HK-2 (cell line): ENCODE measurements around the gene SCN8A.
A peak's percentile ranks its signal among the peaks of the same experiment; 100 is the strongest.
"Not testable (repeated sequence)": the region's sequence is repeated elsewhere in the genome, so short reads cannot be mapped to it uniquely, and the experiment has no call there.

Experiments used
- DNase-seq: peaks from one replicate; pipeline ENCODE4 v3.0.0-alpha.2; 2018; ENCODE audit not compliant: unreplicated experiment

The SCN8A gene

DNA sequence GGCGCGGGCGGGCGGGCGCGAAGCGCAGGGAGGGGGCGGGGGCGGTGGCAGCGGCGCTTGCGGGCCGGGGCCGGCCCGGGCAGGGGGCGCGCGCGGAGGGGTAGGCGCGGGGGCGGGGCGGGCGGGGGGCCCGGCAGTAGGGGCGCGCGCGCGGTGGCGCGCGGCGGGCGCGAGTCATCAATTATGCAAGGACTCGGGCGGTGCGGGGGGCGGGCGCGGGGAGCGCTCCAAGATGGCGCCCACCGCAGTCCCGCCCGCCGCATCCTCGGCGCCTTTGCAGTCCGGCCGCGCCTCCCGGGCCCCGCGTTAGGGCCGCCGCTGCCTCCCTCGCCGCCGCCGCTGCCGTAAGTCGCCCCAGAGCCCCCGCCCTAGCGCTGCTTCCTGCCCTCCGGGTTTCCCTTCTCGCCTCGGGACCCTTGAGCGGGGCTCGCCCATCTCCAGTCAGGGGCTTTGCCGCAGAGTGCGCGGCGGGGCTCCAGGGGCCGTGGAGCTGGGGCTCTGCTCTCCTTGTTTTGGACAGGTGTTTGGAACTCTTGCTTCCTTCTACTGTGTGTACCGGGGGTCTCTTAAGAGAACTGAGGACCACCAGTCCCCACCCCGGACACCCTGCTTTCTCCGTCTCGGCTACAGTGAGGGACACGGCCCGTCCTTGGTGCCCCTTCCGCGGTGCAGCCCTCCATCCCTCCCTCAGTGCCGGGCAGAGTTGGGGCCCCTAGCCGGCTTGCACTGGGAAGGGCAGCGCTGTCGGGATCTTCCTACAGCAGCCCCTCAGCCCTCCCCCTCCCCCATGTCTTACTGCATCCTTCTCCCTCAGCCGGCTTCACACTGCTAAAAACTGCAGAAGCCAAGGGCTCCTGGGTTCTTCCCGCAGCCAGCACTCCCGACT, at the start of gene SCN8A:
TSS of gene SCN8A (plus strand) at position 218 of the 886 bp plus-strand sequence. CDS start 71,585 bp downstream, outside the sequence.
- DNase-seq, result peak; percentile 57

DNA sequence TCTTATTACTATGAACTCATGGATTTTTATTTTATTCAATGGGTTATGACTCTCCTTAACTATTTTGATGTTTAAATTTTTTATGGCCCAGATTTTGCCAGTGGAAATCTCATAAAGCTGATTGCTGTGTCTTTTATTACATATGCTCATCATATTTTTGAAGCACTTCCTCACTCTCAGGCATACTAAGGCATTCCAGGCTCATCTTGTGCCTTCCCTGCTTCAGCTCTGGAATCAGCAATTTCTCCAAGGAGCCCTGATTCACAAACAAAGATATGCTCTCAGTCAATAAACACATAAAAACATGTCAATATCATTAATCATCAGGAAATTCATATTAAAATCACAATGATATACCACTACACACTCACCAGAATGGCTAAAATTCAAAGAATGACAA, 44.9 kb upstream of the SCN8A start:
- DNase-seq, result no peak

DNA sequence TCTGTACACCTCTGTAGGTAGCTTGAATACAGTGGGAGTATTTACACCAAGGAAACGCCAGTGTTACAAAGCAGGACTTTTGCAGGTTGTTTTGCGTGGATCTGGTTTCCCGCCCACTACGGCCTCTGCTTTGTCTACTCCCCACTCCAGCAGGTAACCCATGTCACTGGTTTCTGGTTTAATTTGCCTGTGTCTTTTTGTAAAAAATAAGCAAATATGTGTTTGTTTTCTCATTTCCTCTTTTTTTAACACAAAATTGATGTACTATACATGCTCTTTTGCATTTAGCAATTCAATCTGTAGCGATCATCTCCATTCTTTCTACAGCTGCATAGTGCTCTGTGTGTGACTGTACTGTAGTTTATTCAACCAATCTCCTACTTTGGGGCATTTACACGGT, 43.4 kb upstream of the SCN8A start:
- DNase-seq, result no peak

DNA sequence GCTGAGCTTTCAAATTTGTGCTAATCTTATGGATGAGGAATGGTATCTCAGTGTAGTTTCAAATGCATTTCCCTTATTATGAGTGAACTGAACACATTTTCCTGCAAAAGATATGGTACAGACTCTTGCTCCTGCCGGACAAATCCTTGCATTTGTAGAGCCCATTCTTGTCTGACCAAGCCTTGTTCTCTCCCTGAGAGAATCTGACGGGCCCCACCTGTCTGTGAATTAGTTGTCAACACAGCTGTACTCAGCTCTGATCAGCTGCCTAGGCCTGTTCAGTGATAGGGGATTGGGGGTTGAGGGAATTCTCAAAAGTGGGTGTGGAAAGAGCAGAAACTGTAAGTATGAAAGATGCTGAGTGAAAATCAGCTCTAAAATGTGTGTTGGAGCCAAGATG, 42.8 kb upstream of the SCN8A start:
- DNase-seq, result no peak

DNA sequence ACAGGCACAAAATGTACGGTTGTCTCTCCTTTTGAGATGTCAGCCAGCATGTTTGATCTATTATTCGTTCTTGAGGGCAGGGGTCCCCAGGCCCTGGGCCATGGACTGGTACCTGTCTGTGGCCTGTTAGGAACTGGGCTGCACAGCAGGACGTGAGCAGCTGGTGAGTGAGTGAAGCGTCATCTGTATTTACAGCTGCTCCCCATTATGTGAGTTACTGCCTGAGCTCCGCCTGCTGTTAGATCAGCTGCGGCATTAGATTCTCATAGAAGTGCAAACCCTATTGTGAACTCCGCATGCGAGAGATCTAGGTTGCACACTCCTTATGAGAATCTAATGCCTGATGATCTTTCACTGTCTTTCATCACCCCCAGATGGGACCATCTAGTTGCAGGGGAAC, 41.4 kb upstream of the SCN8A start:
- DNase-seq, result no peak

DNA sequence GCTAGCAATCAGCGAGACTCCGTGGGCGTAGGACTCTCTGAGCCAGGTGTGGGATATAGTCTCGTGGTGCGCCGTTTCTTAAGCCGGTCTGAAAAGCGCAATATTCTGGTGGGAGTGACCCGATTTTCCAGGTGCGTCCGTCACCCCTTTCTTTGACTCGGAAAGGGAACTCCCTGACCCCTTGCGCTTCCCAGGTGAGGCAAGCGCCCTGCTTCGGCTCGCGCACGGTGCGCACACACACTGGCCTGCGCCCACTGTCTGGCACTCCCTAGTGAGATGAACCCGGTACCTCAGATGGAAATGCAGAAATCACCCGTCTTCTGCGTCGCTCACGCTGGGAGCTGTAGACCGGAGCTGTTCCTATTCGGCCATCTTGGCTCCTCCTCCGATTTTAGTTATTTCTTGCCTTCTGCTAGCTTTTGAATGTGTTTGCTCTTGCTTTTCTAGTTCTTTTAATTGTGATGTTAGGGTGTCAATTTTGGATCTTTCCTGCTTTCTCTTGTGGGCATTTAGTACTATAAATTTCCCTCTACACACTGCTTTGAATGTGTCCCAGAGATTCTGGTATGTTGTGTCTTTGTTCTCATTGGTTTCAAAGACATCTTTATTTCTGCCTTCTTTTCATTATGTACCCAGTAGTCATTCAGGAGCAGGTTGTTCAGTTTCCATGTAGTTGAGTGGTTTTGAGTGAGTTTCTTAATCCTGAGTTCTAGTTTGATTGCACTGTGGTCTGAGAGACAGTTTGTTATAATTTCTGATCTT, 22.6 kb upstream of the SCN8A start:
- DNase-seq, result not testable (repeated sequence)

DNA sequence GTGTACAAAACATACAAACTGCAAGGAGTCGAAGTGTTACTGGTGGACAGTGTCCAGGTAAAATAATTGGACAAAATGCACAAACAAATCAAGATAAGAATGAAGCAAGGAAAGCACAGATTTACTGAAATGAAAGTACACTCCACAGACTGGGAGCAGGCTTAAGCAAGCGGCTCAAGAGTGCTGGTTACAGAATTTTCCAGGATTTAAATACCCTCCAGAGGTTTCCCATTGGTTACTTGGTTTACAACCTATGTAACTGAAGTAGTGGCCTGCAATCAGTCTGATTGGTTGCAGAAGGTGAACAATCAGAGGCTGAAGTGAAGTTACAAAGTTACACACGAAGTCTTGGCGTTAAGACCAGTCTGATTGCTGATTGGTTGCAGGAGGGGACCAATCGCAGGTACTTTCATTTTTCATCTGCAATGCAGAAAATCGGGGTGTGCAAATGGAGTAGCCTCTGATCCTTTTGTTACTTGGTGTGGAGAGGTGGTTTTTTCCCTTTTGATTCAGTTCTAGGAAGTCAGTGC, 11.6 kb upstream of the SCN8A start:
- DNase-seq, result no peak

DNA sequence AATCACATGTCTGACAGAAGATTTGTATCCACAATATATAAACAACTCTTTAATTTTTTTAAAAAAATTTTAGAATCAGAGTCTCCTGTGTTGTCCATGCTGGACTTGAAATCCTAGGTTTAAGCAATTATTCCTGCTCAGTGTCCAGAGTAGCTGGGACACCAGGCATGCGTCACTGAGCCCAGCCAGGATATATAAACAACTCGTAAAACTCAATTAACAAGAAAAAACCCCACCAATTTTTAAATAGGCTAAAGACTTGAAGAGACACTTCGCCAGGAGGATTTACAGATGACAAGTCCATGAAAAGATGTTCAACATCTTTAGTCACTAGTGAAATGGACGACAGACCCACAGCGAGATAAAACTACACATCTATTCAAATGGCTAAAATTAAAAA, 2.0 kb upstream of the SCN8A start:
- DNase-seq, result no peak

DNA sequence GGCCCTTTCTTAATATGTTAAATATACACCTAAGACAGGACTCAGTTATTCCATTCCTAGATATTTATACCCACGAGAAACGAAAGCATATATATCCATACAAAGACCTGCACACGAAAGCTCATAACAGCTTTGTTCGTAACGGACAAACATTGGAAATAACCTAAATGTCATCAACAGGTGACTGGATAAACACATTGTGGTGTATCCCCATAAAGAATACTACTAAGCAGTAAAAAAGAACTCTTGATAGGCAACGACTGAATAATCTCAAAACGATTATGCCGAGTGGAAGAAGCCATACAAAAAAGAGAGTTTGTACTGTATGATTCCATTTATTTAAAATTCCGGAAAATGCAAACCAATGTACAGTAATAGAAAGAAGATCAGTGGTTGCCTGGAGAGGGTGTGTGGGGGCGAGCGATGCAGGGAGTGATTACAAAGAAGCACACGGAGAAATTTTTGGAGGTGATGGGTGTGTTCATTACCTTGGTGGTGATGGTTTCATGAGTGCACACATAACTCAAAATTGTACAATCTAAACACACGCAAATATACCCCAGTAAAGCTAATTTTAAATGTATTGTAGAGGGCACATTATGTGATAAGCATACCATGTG, 1.4 kb upstream of the SCN8A start:
- DNase-seq, result no peak

DNA sequence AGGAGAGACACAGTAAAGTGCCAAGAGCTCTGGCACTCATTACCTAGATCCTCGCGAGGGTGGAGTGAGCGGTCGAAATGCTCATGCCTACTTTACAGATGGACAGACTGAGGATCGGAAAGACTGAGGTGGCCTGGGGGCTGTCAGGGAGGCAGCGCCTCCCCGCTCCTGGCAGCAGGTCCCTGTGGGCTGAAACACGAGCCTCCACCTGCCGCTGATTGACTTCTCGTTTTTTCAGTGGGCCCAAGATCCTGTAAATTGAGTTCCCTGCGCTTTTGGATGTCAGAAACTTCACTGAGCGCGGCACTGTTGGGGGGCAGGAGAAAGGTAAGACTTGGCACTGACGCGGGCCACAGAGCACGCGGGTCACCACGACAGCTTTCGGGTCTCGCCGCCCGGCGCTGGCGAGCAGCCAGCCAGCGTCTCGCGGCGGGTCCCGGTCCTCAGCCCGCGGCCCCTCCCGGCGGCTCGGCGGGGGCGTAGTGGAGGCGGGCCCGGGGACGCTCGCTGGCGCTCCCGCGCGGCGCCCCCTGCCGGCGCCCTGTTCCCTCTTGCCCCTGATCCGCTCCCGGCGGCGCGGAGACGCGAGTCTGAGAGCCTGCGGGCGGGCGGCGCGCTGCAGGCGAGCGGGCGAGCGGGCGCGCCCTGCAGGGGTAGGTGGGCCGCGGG, 552 bp upstream of the SCN8A start:
- peak; percentile 75 for DNase-seq

DNA sequence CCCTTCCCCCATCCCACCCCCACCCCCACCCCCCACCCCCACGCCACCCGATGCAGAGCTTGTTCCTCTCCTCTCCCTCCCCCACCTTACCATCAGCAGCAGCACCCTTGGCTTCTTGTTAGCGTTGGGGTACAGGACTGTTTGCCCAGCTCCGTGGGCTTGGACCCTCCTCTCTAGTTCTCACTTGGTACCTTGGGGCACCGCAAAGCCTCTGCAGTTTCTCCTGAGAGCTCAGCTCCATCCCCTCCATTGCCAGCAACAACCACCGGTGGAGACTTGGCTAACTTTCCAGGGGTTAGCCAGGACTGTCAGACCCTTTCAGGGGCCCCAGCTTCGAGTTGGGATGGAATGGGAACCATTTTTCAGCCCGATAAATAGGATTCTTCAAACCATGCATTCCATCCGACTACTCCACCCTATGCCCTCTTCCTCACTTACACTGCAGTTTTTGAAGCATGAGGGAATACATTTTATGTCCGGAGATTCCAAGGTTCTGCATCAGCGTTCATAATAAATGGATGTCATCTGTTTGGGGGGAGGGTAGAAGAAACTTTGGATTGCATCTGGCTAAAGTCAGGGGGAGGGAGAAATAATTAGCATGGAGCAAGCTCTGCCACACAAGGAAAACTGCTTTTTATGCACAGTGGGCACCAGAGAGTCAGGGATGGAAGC, 1.1 kb downstream of the SCN8A start:
- no peak for DNase-seq

DNA sequence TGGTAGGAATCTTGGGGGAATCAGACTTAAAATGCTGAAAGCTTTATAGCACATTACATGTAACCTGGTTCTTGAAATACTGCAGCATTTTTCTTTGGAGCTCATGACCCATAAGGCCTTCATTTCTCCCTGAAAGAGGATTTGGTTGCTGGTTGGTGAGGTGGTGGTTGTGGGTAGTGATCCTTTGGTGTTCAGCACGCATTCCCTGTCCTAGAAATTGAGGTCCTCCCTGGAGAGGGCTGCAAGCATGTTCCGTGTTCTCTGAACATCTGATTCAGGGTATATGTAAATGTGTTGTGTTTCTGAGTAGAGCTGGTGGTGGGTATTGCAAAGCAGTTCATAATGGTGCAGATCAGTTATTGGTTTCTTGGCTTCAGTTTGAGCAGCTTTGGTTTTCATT, 2.0 kb downstream of the SCN8A start:
- no peak for DNase-seq

DNA sequence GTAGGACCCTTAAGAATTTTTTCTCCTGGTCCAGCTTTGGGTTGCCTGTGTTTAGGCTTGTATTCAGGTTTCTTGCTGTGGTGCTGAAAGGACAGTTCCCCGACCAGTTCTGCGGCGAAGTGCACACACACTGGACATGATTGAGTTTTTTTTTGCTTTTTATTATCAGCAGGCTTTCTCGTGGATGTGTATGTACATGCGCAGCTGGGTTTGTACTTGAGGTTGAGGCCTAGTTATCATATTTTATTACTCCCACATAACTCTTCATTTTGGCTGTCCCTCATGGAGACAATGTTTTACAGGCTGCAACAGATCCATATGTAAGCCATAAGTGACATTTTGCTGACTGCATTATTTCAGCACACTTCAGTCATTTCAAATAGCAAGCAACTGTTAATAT, 2.5 kb downstream of the SCN8A start:
- DNase-seq, result peak; percentile 29

DNA sequence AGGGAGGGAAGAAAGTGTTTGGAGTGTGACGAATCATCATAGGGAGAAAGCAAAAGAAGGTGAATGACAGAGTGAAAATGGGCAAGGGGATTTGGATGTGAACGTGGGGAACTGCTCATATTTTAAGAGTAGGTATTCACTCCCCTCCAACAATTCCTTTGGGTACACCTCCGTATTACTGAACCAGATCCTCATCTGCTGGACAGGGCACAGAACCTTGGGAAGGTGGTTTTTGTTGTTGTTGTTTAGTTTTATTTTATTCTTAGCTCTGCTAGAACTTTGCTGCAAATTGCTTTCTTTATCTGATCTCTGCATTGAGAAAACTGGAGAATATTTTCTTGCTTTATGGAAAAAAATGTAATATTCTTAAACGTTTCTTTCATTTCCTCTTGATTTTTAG, 7.1 kb downstream of the SCN8A start:
- no peak for DNase-seq

DNA sequence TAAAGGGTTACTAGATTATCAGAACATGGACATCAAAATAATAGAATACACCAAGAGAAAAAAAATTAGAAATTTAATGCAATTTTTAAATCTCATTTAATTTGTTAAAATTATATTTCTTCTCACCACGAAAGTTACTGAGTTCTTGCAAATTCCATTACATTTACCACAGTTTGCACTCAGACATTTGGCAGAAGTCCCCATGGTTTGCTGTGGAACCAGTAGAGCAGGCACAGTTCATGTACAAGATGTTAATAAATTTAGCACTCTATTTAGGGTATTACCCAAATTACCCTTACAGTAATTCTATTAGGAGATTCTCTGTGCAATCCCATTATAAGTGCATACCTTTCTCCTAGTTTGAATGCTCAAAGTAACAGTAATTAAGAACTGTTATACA, 9.7 kb downstream of the SCN8A start:
- DNase-seq, result no peak

DNA sequence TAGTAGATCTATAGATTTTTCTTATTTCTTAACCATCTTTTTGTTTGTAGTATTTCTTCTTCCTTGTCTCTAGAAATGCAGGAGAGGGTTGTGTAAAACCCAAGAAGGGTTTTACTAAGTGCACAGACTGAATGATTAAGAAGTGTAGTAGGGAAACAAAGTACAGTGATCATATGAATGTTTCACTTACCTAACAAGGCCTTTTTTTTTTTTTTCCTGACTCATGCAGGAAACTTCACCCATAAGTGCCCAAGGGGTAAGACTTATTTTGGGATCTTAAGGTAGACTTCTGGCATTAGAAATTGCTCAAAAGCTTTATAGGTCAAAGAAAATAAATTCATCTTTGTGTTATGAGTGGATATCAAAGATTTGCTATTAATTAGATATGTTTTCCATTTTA, 10.2 kb downstream of the SCN8A start:
- DNase-seq, result no peak

DNA sequence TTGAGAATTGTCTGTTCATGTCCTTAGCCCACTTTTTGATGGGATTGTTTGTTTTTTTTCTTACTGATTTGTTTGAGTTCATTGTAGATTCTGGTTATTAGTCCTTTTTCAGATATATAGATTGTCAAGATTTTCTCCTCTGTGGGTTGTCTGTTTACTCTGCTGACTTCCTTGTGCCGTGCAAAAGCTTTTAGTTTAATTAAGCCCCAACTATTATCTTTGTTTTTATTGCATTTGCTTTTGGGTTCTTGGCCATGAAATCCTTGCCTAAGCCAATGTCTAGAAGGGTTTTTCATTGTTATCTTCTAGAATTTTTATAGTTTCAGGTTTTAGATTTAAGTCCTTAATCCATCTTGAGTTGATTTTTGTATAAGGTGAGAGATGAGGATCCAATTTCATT, 14.9 kb downstream of the SCN8A start:
- not testable (repeated sequence) for DNase-seq

DNA sequence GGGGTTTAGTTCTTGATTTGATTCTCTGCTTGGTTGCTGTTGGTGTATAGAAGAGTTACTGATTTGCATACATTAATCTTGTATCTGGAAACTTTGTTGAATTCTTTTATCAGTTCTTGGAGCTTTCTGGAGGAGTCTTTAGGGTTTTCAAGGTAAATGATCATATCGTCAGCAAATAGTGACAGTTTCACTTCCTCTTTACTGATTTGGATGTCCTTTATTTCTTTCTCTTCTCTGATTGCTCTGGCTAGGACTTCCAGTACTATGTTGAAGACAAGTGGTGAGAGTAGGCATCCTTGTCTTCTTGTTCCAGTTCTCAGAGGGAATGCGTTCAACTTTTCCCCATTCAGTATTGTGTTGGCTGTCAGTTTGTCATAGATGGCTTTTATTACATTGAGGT, 16.2 kb downstream of the SCN8A start:
- not testable (repeated sequence) for DNase-seq

DNA sequence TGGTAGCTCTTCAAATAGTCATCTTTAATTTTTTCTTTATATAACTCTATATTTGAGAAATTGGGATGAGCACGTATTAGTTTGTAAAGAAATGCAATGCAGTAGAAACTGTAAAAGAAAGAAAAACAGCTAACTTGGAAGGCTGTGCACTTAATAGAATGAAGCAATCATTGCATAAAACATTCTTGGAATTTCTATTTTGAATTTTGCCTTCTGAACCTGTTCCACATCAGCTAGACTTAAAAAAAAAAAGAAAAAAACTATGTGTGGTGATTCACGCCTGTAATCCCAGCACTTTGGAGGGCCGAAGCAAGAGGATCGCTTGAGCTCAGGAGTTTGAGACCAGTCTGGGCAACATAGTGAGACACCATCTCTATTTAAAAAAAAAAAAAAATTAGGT, 29.4 kb downstream of the SCN8A start:
- no peak for DNase-seq

DNA sequence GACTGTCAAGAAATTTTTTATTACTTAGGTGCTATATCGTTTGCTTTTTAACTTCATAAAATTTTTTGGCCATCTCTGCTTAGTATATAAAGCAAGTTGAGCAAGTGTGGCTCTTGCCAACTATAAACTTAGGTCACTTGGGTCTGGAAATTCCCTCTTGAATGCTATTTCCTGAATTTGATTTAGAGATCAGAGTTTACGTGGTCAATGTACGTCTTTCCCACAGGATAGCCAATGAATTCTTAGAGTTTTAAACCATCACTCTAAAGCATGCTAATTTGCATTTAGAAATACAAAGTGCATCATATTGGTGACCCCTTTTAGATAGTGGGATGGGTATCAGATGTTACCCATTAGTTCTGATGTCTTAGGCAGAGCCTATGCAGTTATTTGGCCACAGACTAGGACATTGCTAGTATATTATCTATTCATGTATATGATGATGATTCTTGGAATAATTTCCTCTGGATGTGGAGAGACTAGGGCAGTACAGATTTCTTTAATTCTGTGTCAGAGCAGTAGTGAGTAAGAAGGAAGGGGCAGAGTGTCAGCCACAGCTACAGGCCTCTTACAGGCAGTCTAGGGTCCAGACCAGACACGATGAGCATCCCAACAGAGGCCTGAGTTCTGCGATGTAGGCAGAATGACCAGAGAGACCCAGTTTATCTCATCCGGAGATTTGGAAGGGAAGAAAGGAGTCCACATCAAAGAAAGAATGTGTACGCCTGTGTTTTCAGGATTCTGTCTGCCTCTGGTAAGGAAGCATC, 30.3 kb downstream of the SCN8A start:
- no peak for DNase-seq

DNA sequence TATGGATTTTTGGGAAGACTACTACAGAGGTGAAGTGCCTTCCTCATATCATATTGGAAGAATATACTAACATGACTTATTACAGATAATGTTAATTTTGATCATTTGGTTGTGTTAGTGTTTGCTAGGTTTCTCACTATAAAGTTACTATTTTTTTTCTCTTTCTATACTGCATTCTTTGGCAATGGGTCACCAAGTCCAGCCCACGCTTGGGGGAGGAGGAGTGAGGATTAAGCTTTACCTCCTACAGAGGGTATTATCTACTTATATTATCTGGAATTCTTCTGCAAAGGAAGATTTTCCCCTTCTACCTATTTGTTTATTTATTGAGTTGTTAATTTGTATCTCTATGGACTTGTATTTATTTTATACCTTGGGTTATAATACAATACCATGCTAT, 31.5 kb downstream of the SCN8A start:
- peak; percentile 12 for DNase-seq
